HCT116 (cell line): ENCODE data around the gene TAB3.

ENCODE experiments used
- YY1 ChIP-seq: IDR thresholded peaks from 2 replicates; pipeline ENCODE4 v1.6.1; 2011; ENCODE audit warnings: low read length, low read depth, moderate library complexity, mild to moderate bottlenecking; ENCODE audit not compliant: insufficient replicate concordance; ENCODE audit errors: extremely low read depth
- TF ChIP-seq, protein P1 (sequence below): IDR thresholded peaks from 2 replicates; pipeline ENCODE4 v1.6.1; 2012; ENCODE audit warnings: low read depth

DNA sequence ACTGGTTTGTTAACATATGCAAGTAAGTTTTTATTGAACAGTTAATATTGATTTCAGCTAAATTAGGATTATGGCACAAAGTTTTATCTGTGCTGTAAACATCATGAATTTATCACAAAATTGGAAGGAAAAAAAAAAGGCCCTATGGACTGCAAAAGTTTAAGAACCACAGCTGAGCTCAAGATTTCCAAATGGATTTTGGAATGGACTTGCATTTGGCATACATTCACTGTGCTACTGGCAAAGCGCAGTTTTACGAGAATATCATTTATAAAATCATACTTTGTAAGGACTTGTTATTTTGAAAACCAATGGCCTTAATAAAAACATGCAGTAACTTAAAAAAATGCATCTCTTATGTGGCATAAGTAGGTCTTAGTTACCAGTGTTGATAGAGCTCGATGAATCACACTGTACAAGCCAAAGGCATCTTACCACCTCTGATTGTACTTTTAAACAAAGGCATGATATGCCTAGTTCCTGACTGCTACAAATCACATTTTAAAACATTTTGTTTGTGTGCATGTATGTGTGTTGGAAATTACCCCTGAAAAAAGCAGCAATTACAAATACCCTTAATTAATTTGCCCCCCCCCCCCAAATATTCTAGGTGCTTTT lies 58.6 kb downstream of the TAB3 start:
- TF ChIP-seq, protein P1, sequence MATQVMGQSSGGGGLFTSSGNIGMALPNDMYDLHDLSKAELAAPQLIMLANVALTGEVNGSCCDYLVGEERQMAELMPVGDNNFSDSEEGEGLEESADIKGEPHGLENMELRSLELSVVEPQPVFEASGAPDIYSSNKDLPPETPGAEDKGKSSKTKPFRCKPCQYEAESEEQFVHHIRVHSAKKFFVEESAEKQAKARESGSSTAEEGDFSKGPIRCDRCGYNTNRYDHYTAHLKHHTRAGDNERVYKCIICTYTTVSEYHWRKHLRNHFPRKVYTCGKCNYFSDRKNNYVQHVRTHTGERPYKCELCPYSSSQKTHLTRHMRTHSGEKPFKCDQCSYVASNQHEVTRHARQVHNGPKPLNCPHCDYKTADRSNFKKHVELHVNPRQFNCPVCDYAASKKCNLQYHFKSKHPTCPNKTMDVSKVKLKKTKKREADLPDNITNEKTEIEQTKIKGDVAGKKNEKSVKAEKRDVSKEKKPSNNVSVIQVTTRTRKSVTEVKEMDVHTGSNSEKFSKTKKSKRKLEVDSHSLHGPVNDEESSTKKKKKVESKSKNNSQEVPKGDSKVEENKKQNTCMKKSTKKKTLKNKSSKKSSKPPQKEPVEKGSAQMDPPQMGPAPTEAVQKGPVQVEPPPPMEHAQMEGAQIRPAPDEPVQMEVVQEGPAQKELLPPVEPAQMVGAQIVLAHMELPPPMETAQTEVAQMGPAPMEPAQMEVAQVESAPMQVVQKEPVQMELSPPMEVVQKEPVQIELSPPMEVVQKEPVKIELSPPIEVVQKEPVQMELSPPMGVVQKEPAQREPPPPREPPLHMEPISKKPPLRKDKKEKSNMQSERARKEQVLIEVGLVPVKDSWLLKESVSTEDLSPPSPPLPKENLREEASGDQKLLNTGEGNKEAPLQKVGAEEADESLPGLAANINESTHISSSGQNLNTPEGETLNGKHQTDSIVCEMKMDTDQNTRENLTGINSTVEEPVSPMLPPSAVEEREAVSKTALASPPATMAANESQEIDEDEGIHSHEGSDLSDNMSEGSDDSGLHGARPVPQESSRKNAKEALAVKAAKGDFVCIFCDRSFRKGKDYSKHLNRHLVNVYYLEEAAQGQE: no peak
- no peak for TF ChIP-seq YY1
